Heart right ventricle (tissue), 16 donors: ENCODE measurements around the gene ZNF835. TPM values are rescaled to one million over a fixed set of nuclear protein-coding genes. Genes with fewer than 3 reads are reported as not detected.
"Not testable (repeated sequence)": the region's sequence is repeated elsewhere in the genome, so short reads cannot be mapped to it uniquely, and the experiment has no call there.

Source experiments
- ATAC-seq, 8 donors: fragments of 200-7000 bp; cut with Tn5 transposase; one replicate each; pipeline ENCODE4 v1.9.1; 2020; ENCODE audit warnings: mild to moderate bottlenecking in 8 of 8, moderate library complexity in 8 of 8, moderate number of reproducible peaks in 1 of 8
- DNase-seq, 2 donors: peaks; one replicate each; pipeline ENCODE4 v3.0.0-alpha.2; 2020
- H3K27ac ChIP-seq, 10 donors: fragments of 200-600 bp; sonication (generic) in 2 of 10; one replicate each; pipeline versions ENCODE4 v1.5.0 to v1.8.0; 2020 to 2022; ENCODE audit warnings: mild to moderate bottlenecking in 3 of 10
- H3K27me3 ChIP-seq, 7 donors: fragments of 200-600 bp; one replicate each; pipeline ENCODE4 v1.8.0; 2021 to 2022; ENCODE audit warnings: mild to moderate bottlenecking in 2 of 7
- H3K36me3 ChIP-seq, 9 donors: fragments of 200-600 bp; sonication (generic) in 1 of 9; one replicate each; pipeline versions ENCODE4 v1.5.0 to v1.8.0; 2020 to 2022; ENCODE audit warnings: mild to moderate bottlenecking in 2 of 9
- H3K4me1 ChIP-seq, 9 donors: fragments of 200-600 bp; sonication (generic) in 1 of 9; one replicate each; pipeline versions ENCODE4 v1.5.0 to v1.8.0; 2020 to 2022; ENCODE audit warnings: mild to moderate bottlenecking in 4 of 9
- H3K4me3 ChIP-seq, 10 donors: fragments of 200-600 bp; sonication (generic) in 2 of 10; one replicate each; pipeline versions ENCODE4 v1.5.0 to v1.8.0; 2020 to 2022; ENCODE audit warnings: mild to moderate bottlenecking in 7 of 10, moderate library complexity in 2 of 10
- H3K9me3 ChIP-seq, 11 donors: fragments of 200-600 bp in 10 of 11; sonication (generic) in 2 of 11; one replicate each; pipeline versions ENCODE4 v1.5.0 to v1.8.0; 2013 to 2022; ENCODE audit warnings: mild to moderate bottlenecking in 2 of 11, control low read depth in 1 of 11, moderate library complexity in 1 of 11
- CTCF ChIP-seq, 9 donors: fragments of 200-600 bp; sonication (generic) in 2 of 9; IDR thresholded peaks; one replicate each; pipeline versions ENCODE4 v1.5.0 to v1.8.0; 2021 to 2022; ENCODE audit warnings: antibody characterized with exemption in 9 of 9, mild to moderate bottlenecking in 5 of 9, moderate library complexity in 1 of 9
- WGBS, 2 donors: extraction: QIAGEN DNeasy Blood & Tissue Kit; methylation state at CpG; one replicate each; pipeline ENCODE4 v1.1.7; 2013; ENCODE audit warnings: inconsistent platforms in 1 of 2; 5-methylcytosine and 5-hydroxymethylcytosine counted together
- intact Hi-C, 10 donors: fragments of 100-400 bp; cut with DNase I; formaldehyde crosslinking; loops; one replicate each; pipeline versions ENCODE4 v1.11.1 to v1.14.2; 2022
- polyA plus RNA-seq, 2 donors: library from polyadenylated mRNA; stranded (reverse); fragments of 200-250 nt; gene quantifications; one replicate each; pipeline ENCODE4 v1.2.3, GENCODE V29; 2013
- total RNA-seq, 10 donors: library from RNA; stranded (reverse); fragmentation: NEBNext Ultra II Directional in 3 of 10; extraction: Animal tissue kit (Norgen Biotek cat#: 25700) in 3 of 10; gene quantifications; one replicate each; pipeline versions ENCODE4 v1.2.1 to v1.2.4, GENCODE V29; 2021 to 2023
- donor health status: Arrhythmogenic right ventricular cardiomyopathy.
- donor health status: ischemic (EF 13 %, LVEDD 7.1; RV severe dilation, severe dysfunction).
- donor health status: healthy with polysubstance abuse.
- donor health status: DM: no; HTN: yes; CAD: no.
- donor health status: DM: no; HTN: no; CAD: no.
- donor health status: ischemic (EF 25% LVEDD 6.9; RV normal size, moderate dysfunction).
- donor health status: ischemic (EF 25% LVEDD 5.7; RV mildly dilated, moderate dysfunction).
- donor health status: healthy.
- donor health status: DM: yes; HTN: yes; CAD: no.
- donor health status: Ischemic cardiomyopathy.
- donor health status: ischemic (EF 35%, LVEDD 5.7; RV mildly dilated, moderate dysfunction).
- donor health status: nonischemic (EF 11% LVEDD 7.7; RV severe dilation, severe dysfunction).
- donor health status: DM: yes; HTN: yes; CAD: no.
- donor health status: PGD.
- donor health status: ischemic (EF 29% LVEDD 5.4; RV normal size, mild dysfunction).
- donor health status: nonischemic (EF 23%, LVEDD 6.1; RV moderate dilation, normal function).

ZNF835 gene
- total and polyA plus RNA-seq, 12 donors: 1.2 to 8.8 (median 3.5) TPM

GRCh38 chr19:56687031-56687430 is 15.5 kb upstream of the ZNF835 start:
- H3K9me3 ChIP-seq: peaks cover 0 to 8% (median 0%) of the 10 kb centered on the region in 11 donors
- no peak for ATAC-seq
- TF ChIP-seq CTCF (IDR thresholded peaks at IDR 0.05): no peak
- H3K27ac ChIP-seq: no peak overlapping the region
- no peak for DNase-seq
- no peaks in the 10 kb centered on the region for H3K27me3 ChIP-seq
- no peaks in the 10 kb centered on the region for H3K4me1 ChIP-seq
- 68 to 69% methylated on average over 8 of the region's 8 CpGs for WGBS, 2 donors
- no peaks in the 10 kb centered on the region for H3K36me3 ChIP-seq
- intact Hi-C loops: no loop called here
- no peak overlapping the region for H3K4me3 ChIP-seq

- DNase-seq (no peak), ATAC-seq (no peak)
- Histone ChIP-seq H3K27me3 (no peaks in the 10 kb centered on the region), H3K4me1 (no peaks in the 10 kb centered on the region), H3K27ac (no peak overlapping the region), H3K4me3 (no peak overlapping the region), H3K36me3 (no peaks in the 10 kb centered on the region), H3K9me3 (peaks cover 0 to 9% (median 0%) of the 10 kb centered on the region in 11 donors)
- 30 to 35% methylated on average over 7 of the region's 7 CpGs for WGBS, 2 donors
- intact Hi-C loops: no loop called here
- no peak for TF ChIP-seq CTCF (IDR thresholded peaks at IDR 0.05)
Observed at GRCh38 chr19:56683116-56683515, 11.6 kb upstream of the ZNF835 start.

- TF ChIP-seq CTCF (IDR thresholded peaks at IDR 0.05): no peak
- 52 to 62% methylated on average over 8 of the region's 8 CpGs for WGBS, 2 donors
Observed at GRCh38 chr19:56681702-56682101, 10.1 kb upstream of the ZNF835 start.

GRCh38 chr19:56678205-56678604 is 6.6 kb upstream of the ZNF835 start:
- Histone ChIP-seq H3K4me1 (no peaks in the 10 kb centered on the region), H3K27ac (no peak overlapping the region), H3K27me3 (no peaks in the 10 kb centered on the region), H3K9me3 (peaks cover 0 to 14% (median 0%) of the 10 kb centered on the region in 11 donors), H3K4me3 (no peak overlapping the region), H3K36me3 (no peaks in the 10 kb centered on the region)
- WGBS, 2 donors: 81 to 85% methylated on average over 8 of the region's 8 CpGs
- no peak for TF ChIP-seq CTCF (IDR thresholded peaks at IDR 0.05)
- ATAC-seq: no peak
- DNase-seq: no peak
- intact Hi-C loops: loop anchor here in 1 of 10 donors (10.0 kb wide), 1 partner anchor 687 kb away; the partner anchor contains the start of genes TRAPPC2B and ZNF547

More at GRCh38 chr19:56681702-56682101, 10.1 kb upstream of the ZNF835 start:
- Histone ChIP-seq H3K9me3 (peaks cover 0 to 14% (median 0%) of the 10 kb centered on the region in 11 donors), H3K4me3 (no peak overlapping the region), H3K27me3 (no peaks in the 10 kb centered on the region), H3K27ac (no peak overlapping the region), H3K4me1 (no peaks in the 10 kb centered on the region), H3K36me3 (no peaks in the 10 kb centered on the region)
- ATAC-seq (no peak), DNase-seq (no peak)
- intact Hi-C loops: no loop called here

- H3K27me3 ChIP-seq, H3K27ac ChIP-seq, H3K9me3 ChIP-seq, H3K36me3 ChIP-seq, H3K4me3 ChIP-seq: not testable (repeated sequence)
- 66 to 80% methylated on average over 2 of the region's 2 CpGs for WGBS, 2 donors
- peaks cover 5 to 19% (median 11%) of the 10 kb centered on the region in 9 donors for H3K4me1 ChIP-seq
- intact Hi-C loops: loop anchor here in 2 of 10 donors (5.0 to 10.0 kb wide), 2 partner anchors 270 to 692 kb away; partner anchors contain the start of genes TRAPPC2B (in 1 of the 2), ZNF547 (in 1 of the 2) and ZNF583 (in 1 of the 2)
- ATAC-seq: peak in 1 of 8 donors; percentile 16
- DNase-seq: peak in 1 of 2 donors; percentile 49
Observed at GRCh38 chr19:56672610-56673009, 1.1 kb upstream of the ZNF835 start.
